HCT116 (cell line): Measurements from ENCODE around the gene TMEM51. TPM values are rescaled to one million over a fixed set of nuclear protein-coding genes. Genes with fewer than 3 reads are reported as not detected.

Experiments used
- ATAC-seq: fragments of 200-7000 bp; cut with Tn5 transposase; 2 replicates; pipeline ENCODE4 v1.9.1; 2020; ENCODE audit warnings: mild to moderate bottlenecking, moderate library complexity
- BruUV-seq: library from RNA; stranded (reverse); fragments of 400-500 nt; replicated peaks from 2 replicates; lab custom pipeline; 2021; lab: Mats Ljungman, UMichigan
- CTCF ChIA-PET: fragments of 300-600 bp; sonication (Branson Sonifier 250); formaldehyde crosslinking; loops from one replicate; lab custom pipeline; 2021; ENCODE audit warnings: antibody characterized with exemption; lab: Charles Lee
- POLR2A ChIA-PET: fragments of 300-600, 350-600 bp; sonication (Branson Sonifier 250); formaldehyde crosslinking; loops from one replicate; lab custom pipeline; 2021; ENCODE audit warnings: antibody characterized with exemption; lab: Charles Lee
- RAD21 ChIA-PET, 2 experiments: fragments of 300-600 bp; sonication (Branson Sonifier 250); formaldehyde crosslinking; loops; one replicate each; lab custom pipeline; 2023; ENCODE audit warnings: low total read pairs in 2 of 2; ENCODE audit not compliant: uncharacterized antibody in 2 of 2, unreplicated experiment in 2 of 2, low non-redundant PET in 1 of 2; lab: Charles Lee
- DNase-seq: peaks from one replicate; pipeline ENCODE4 v3.0.0-alpha.2; 2010; ENCODE audit warnings: low read depth, low spot score
- H2AFZ ChIP-seq: fragments of 200-600 bp; shearing (Covaris generic), sonication (generic); 2 replicates; pipeline ENCODE4 v1.6.1; 2017; ENCODE audit warnings: low read depth, mixed run types, mixed read lengths, antibody characterized with exemption, low read length; ENCODE audit not compliant: poor library complexity, severe bottlenecking
- H3K27ac ChIP-seq: 2 replicates; pipeline ENCODE4 v1.5.1; 2012; ENCODE audit warnings: low read depth, low read length
- H3K27me3 ChIP-seq: fragments of 200-600 bp; sonication (generic); 2 replicates; pipeline ENCODE4 v1.6.1; 2016; ENCODE audit warnings: mixed run types, low read length, mixed read lengths; ENCODE audit not compliant: insufficient read depth
- H3K36me3 ChIP-seq, 2 experiments: fragments of 200-500 bp in 1 of 2; fragments of 200-600 bp in 1 of 2; sonication (Bioruptor generic) in 1 of 2; sonication (generic) in 1 of 2; 2 replicates each; pipeline versions ENCODE4 v1.5.1 to v1.6.1; 2014 to 2016; ENCODE audit warnings: low read length in 2 of 2, inconsistent platforms in 1 of 2, mixed read lengths in 1 of 2, mixed run types in 1 of 2; ENCODE audit not compliant: insufficient read depth in 2 of 2, control insufficient read depth in 1 of 2
- H3K4me1 ChIP-seq, 2 experiments: fragments of 200-600 bp in 1 of 2; sonication (generic) in 1 of 2; 2 replicates each; pipeline versions ENCODE4 v1.5.1 to v1.6.1; 2012 to 2017; ENCODE audit warnings: low read length in 2 of 2, inconsistent platforms in 1 of 2, mild to moderate bottlenecking in 1 of 2, mixed read lengths in 1 of 2, mixed run types in 1 of 2, moderate library complexity in 1 of 2; ENCODE audit not compliant: insufficient read depth in 2 of 2, control insufficient read depth in 1 of 2
- H3K4me2 ChIP-seq: fragments of 200-600 bp; sonication (generic); 2 replicates; pipeline ENCODE4 v1.6.1; 2017; ENCODE audit warnings: mixed run types, low read length, mixed read lengths
- H3K4me3 ChIP-seq, 2 experiments: fragments of 200-600 bp in 1 of 2; sonication (generic) in 1 of 2; replicated peaks in 1 of 2; 2 replicates each; pipeline ENCODE4 v1.5.1; 2011 to 2016; ENCODE audit warnings: low read length in 2 of 2, control low read depth in 1 of 2, low read depth in 1 of 2, mild to moderate bottlenecking in 1 of 2, mixed read lengths in 1 of 2, mixed run types in 1 of 2
- H3K79me2 ChIP-seq: fragments of 200-600 bp; sonication (generic); 2 replicates; pipeline ENCODE4 v1.6.1; 2017; ENCODE audit warnings: mild to moderate bottlenecking, mixed run types, low read length, moderate library complexity, mixed read lengths; ENCODE audit not compliant: insufficient read depth
- H3K9ac ChIP-seq: fragments of 200-600 bp; sonication (generic); 2 replicates; pipeline ENCODE4 v1.6.1; 2016; ENCODE audit warnings: low read length, mixed read lengths
- H3K9me2 ChIP-seq: fragments of 200-600 bp; sonication (generic), shearing (Covaris generic); 2 replicates; pipeline ENCODE4 v1.6.1; 2017; ENCODE audit warnings: mixed run types, mild to moderate bottlenecking, moderate library complexity; ENCODE audit not compliant: insufficient read depth
- H3K9me3 ChIP-seq, 2 experiments: fragments of 200-500 bp in 1 of 2; fragments of 200-600 bp in 1 of 2; sonication (Bioruptor generic) in 1 of 2; sonication (generic) in 1 of 2; 2 replicates each; pipeline ENCODE4 v1.6.1; 2014 to 2017; ENCODE audit warnings: low read length in 2 of 2, mixed read lengths in 2 of 2, inconsistent platforms in 1 of 2, low read depth in 1 of 2, mild to moderate bottlenecking in 1 of 2, mixed run types in 1 of 2, moderate library complexity in 1 of 2; ENCODE audit not compliant: control insufficient read depth in 1 of 2, insufficient read depth in 1 of 2
- H4K20me1 ChIP-seq: fragments of 200-600 bp; sonication (generic), shearing (Covaris generic); 2 replicates; pipeline ENCODE4 v1.6.1; 2017; ENCODE audit warnings: mixed run types, mild to moderate bottlenecking, moderate library complexity; ENCODE audit not compliant: insufficient read depth
- CBX3 ChIP-seq: IDR thresholded peaks from 2 replicates; pipeline ENCODE4 v1.6.1; 2012; ENCODE audit warnings: low read depth
- CEBPB ChIP-seq: IDR thresholded peaks from 2 replicates; pipeline ENCODE4 v1.6.1; 2012; ENCODE audit warnings: low read depth
- EGR1 ChIP-seq: IDR thresholded peaks from 2 replicates; pipeline ENCODE4 v1.6.1; 2012; ENCODE audit warnings: low read depth
- ELF1 ChIP-seq: IDR thresholded peaks from 2 replicates; pipeline ENCODE4 v1.6.1; 2012; ENCODE audit warnings: low read depth, borderline replicate concordance
- EZH2 ChIP-seq: fragments of 200-600 bp; sonication (generic); IDR thresholded peaks from 2 replicates; pipeline ENCODE4 v1.6.1; 2017; ENCODE audit warnings: antibody characterized with exemption, mixed run types
- FOSL1 ChIP-seq: IDR thresholded peaks from 2 replicates; pipeline ENCODE4 v1.6.1; 2012; ENCODE audit warnings: low read depth
- JUND ChIP-seq: IDR thresholded peaks from 2 replicates; pipeline ENCODE4 v1.6.1; 2012
- POLR2A ChIP-seq: IDR thresholded peaks from 2 replicates; pipeline ENCODE4 v1.7.0; 2011; ENCODE audit warnings: borderline replicate concordance; ENCODE audit not compliant: insufficient read depth, insufficient read length; ENCODE audit errors: extremely low read depth
- POLR2AphosphoS5 ChIP-seq: IDR thresholded peaks from 2 replicates; pipeline ENCODE4 v1.6.1; 2011; ENCODE audit warnings: mild to moderate bottlenecking, low read depth, low read length, moderate library complexity
- SIN3A ChIP-seq: IDR thresholded peaks from 2 replicates; pipeline ENCODE4 v1.6.1; 2012; ENCODE audit warnings: low read depth
- SP1 ChIP-seq: IDR thresholded peaks from 2 replicates; pipeline ENCODE4 v1.6.1; 2012; ENCODE audit warnings: low read depth
- TCF7L2 ChIP-seq: IDR thresholded peaks from 2 replicates; pipeline ENCODE4 v1.7.0; 2011; ENCODE audit warnings: borderline replicate concordance, inconsistent platforms; ENCODE audit not compliant: insufficient read depth, insufficient read length; ENCODE audit errors: extremely low read depth
- ZFX ChIP-seq: fragments of 450-650 bp; IDR thresholded peaks from 2 replicates; pipeline ENCODE4 v1.6.1; 2017
- ZNF274 ChIP-seq: fragments of 200-500 bp; sonication (Bioruptor generic); IDR thresholded peaks from 2 replicates; pipeline ENCODE4 v1.6.1; 2014; ENCODE audit warnings: mild to moderate bottlenecking, low read depth, low read length, inconsistent platforms
- intact Hi-C: fragments of 100-400 bp; cut with micrococcal nuclease; formaldehyde crosslinking; loops from 2 replicates; pipeline ENCODE4 v1.10.0; 2022
- total RNA-seq: library from RNA; stranded (reverse); gene quantifications from one replicate; pipeline ENCODE4 v1.2.1, GENCODE V29; 2021; ENCODE audit not compliant: unreplicated experiment
- TF ChIP-seq, protein P1 (sequence below): IDR thresholded peaks from 2 replicates; pipeline ENCODE4 v1.6.1; 2012
- TF ChIP-seq, protein P2 (sequence below): IDR thresholded peaks from 2 replicates; pipeline ENCODE4 v1.6.1; 2011; ENCODE audit warnings: mild to moderate bottlenecking, low read length, moderate library complexity; ENCODE audit not compliant: insufficient replicate concordance; ENCODE audit errors: extremely low read depth
- TF ChIP-seq, protein P3 (sequence below), 3 experiments: fragments of 200-600 bp in 1 of 3; sonication (generic) in 1 of 3; IDR thresholded peaks in 2 of 3; conservative IDR thresholded peaks in 1 of 3; 2 replicates each; pipeline ENCODE4 v1.5.1; 2012 to 2017; ENCODE audit warnings: low read depth in 2 of 3, low read length in 2 of 3, antibody characterized with exemption in 1 of 3, borderline replicate concordance in 1 of 3, control low read depth in 1 of 3, mild to moderate bottlenecking in 1 of 3, mixed read lengths in 1 of 3, mixed run types in 1 of 3, moderate library complexity in 1 of 3; ENCODE audit not compliant: insufficient read depth in 1 of 3
- TF ChIP-seq, protein P4 (sequence below): IDR thresholded peaks from 2 replicates; pipeline ENCODE4 v1.6.1; 2012
- TF ChIP-seq, protein P5 (sequence below): IDR thresholded peaks from 2 replicates; pipeline ENCODE4 v1.6.1; 2012; ENCODE audit warnings: low read depth

TMEM51 gene
- total RNA-seq, 1 experiment from 2014 or later, result 16.6 TPM

DNA sequence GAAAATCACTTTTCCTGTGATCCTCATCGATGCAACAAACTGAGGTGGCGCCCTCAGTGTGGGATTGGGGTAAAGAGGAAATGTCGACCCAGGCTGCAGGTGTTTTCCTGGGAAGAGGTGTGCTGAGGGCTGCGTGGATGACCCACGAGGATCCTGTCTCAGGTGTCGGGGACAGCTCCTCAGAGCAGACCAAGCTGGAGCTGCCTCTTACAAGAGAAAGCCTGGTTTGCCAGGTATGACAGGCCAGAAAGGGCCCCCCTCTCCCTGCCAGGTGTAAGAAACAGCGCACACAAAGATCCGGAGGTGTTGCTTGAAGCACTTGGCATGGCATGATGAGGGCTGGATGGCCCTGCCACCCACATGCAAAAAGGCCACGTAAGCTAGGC is 106.1 kb downstream of the TMEM51 start:
- ATAC-seq (no peak), DNase-seq (no peak)
- H3K9me2 ChIP-seq, result no peaks in the 10 kb centered on the region
- H3K36me3 ChIP-seq, result no peaks in the 10 kb centered on the region
- no peak overlapping the region for H3K4me3 ChIP-seq
- peak overlapping the region; percentile 54; the same call in 1 of the 2 replicates for H3K9ac ChIP-seq
- peaks cover 22 to 40% of the 10 kb centered on the region in 2 experiments for H3K4me1 ChIP-seq
- POLR2A ChIA-PET, result no interaction called here
- no peak overlapping the region for H2AFZ ChIP-seq
- CTCF ChIA-PET, result interaction anchor here (0.9 kb wide), 1 partner anchor 131 kb away, joined by 3 read pairs; no protein-coding TSS in a partner anchor
- RAD21 ChIA-PET, result no interaction called here
- no peaks in the 10 kb centered on the region for H3K79me2 ChIP-seq
- no peaks in the 10 kb centered on the region for H3K27me3 ChIP-seq
- intact Hi-C loops, result no loop called here
- H4K20me1 ChIP-seq, result no peaks in the 10 kb centered on the region
- TF ChIP-seq CEBPB (no peak), POLR2AphosphoS5 (no peak), ZNF274 (no peak), POLR2A (no peak), EGR1 (no peak), ELF1 (no peak), CBX3 (no peak), JUND (no peak), EZH2 (no peak), ZFX (no peak), FOSL1 (no peak), SIN3A (no peak), TCF7L2 (no peak), SP1 (no peak)
- TF ChIP-seq, protein P1, sequence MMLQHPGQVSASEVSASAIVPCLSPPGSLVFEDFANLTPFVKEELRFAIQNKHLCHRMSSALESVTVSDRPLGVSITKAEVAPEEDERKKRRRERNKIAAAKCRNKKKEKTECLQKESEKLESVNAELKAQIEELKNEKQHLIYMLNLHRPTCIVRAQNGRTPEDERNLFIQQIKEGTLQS, result no peak
- TF ChIP-seq, protein P2, sequence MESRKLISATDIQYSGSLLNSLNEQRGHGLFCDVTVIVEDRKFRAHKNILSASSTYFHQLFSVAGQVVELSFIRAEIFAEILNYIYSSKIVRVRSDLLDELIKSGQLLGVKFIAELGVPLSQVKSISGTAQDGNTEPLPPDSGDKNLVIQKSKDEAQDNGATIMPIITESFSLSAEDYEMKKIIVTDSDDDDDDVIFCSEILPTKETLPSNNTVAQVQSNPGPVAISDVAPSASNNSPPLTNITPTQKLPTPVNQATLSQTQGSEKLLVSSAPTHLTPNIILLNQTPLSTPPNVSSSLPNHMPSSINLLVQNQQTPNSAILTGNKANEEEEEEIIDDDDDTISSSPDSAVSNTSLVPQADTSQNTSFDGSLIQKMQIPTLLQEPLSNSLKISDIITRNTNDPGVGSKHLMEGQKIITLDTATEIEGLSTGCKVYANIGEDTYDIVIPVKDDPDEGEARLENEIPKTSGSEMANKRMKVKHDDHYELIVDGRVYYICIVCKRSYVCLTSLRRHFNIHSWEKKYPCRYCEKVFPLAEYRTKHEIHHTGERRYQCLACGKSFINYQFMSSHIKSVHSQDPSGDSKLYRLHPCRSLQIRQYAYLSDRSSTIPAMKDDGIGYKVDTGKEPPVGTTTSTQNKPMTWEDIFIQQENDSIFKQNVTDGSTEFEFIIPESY, result no peak
- TF ChIP-seq, protein P3, sequence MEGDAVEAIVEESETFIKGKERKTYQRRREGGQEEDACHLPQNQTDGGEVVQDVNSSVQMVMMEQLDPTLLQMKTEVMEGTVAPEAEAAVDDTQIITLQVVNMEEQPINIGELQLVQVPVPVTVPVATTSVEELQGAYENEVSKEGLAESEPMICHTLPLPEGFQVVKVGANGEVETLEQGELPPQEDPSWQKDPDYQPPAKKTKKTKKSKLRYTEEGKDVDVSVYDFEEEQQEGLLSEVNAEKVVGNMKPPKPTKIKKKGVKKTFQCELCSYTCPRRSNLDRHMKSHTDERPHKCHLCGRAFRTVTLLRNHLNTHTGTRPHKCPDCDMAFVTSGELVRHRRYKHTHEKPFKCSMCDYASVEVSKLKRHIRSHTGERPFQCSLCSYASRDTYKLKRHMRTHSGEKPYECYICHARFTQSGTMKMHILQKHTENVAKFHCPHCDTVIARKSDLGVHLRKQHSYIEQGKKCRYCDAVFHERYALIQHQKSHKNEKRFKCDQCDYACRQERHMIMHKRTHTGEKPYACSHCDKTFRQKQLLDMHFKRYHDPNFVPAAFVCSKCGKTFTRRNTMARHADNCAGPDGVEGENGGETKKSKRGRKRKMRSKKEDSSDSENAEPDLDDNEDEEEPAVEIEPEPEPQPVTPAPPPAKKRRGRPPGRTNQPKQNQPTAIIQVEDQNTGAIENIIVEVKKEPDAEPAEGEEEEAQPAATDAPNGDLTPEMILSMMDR (IDR thresholded peaks at IDR 0.05 in 2 of 3, conservative IDR thresholded peaks at IDR 0.05 in 1 of 3; ENCODE audit: borderline replicate concordance in 1 of 3, insufficient read depth in 1 of 3, low read depth in 2 of 3, low read length in 2 of 3), result no peak
- TF ChIP-seq, protein P4, sequence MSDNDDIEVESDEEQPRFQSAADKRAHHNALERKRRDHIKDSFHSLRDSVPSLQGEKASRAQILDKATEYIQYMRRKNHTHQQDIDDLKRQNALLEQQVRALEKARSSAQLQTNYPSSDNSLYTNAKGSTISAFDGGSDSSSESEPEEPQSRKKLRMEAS, result no peak
- TF ChIP-seq, protein P5, sequence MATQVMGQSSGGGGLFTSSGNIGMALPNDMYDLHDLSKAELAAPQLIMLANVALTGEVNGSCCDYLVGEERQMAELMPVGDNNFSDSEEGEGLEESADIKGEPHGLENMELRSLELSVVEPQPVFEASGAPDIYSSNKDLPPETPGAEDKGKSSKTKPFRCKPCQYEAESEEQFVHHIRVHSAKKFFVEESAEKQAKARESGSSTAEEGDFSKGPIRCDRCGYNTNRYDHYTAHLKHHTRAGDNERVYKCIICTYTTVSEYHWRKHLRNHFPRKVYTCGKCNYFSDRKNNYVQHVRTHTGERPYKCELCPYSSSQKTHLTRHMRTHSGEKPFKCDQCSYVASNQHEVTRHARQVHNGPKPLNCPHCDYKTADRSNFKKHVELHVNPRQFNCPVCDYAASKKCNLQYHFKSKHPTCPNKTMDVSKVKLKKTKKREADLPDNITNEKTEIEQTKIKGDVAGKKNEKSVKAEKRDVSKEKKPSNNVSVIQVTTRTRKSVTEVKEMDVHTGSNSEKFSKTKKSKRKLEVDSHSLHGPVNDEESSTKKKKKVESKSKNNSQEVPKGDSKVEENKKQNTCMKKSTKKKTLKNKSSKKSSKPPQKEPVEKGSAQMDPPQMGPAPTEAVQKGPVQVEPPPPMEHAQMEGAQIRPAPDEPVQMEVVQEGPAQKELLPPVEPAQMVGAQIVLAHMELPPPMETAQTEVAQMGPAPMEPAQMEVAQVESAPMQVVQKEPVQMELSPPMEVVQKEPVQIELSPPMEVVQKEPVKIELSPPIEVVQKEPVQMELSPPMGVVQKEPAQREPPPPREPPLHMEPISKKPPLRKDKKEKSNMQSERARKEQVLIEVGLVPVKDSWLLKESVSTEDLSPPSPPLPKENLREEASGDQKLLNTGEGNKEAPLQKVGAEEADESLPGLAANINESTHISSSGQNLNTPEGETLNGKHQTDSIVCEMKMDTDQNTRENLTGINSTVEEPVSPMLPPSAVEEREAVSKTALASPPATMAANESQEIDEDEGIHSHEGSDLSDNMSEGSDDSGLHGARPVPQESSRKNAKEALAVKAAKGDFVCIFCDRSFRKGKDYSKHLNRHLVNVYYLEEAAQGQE, result no peak
- H3K4me2 ChIP-seq, result peak overlapping the region; percentile 95
- H3K27ac ChIP-seq, result peak overlapping the region; percentile 62; the same call in 1 of the 2 replicates
- BruUV-seq, result no TSS peak
- peaks cover 0 to under 1% of the 10 kb centered on the region in 2 experiments; a peak in 1 of 4 replicates for H3K9me3 ChIP-seq
